Measurements from ENCODE around the gene FRAS1. TPM values are rescaled to one million over a fixed set of nuclear protein-coding genes. Genes with fewer than 3 reads are reported as not detected.

FRAS1 gene
- total RNA-seq, 2 donors from 2014 or later = 77.0 to 78.3 TPM

DNA sequence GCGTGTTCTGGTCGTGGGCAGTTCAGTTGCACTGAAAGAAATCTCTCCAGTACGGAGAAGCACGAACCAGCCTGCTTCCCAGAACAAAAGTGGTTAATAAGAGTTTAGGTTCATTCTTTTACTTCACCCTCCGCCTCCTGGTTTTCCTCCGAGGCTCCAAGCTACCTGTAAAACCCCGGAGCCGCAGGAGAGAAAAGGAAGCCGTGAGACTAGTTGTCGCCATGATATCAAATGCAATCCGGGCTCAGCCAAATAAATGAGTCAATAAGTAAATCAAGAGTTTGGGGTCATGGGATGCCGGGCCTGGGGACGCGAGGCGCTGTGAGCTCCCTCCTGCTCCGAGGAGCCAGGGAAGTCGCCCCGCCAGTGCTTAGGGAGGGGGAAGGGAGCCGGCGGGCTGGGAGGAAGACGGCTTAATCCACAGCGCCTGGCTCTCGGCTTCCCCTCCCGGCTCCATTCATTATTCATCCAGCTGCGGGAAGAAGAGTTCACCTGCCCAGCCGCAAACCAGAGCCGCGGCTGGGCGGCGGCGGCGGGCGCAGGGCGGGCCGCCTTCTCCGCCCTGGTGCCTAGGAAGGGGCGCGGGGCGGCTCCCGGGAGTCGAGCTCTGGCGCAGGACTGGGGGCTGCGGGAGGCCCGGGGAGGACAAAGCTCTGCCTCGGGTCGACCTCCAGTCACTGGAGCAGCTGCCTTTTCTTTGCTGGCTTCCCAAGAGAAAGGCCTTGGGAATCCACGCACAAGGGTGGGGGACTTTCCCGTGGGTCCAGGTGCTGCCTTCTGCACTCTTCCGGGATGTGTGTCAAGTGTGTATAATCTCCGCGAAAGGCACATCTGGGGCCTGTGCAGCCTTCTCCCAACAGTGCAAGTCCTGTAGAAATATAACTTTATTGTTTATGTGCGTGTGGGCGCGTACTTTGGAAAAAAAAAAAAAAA is 1.7 kb downstream of the FRAS1 start:
- H3K4me1 ChIP-seq (ENCODE audit: control insufficient read depth, insufficient read depth, low read length) = peaks cover 4% of the 10 kb centered on the region
- H3K4me3 ChIP-seq (ENCODE audit: low read length) = peak overlapping the region; percentile 96
- no peaks in the 10 kb centered on the region for H3K36me3 Mint-ChIP-seq (ENCODE audit: low read depth)
- H3K9me3 Mint-ChIP-seq = no peaks in the 10 kb centered on the region
- TF ChIP-seq, protein P1, sequence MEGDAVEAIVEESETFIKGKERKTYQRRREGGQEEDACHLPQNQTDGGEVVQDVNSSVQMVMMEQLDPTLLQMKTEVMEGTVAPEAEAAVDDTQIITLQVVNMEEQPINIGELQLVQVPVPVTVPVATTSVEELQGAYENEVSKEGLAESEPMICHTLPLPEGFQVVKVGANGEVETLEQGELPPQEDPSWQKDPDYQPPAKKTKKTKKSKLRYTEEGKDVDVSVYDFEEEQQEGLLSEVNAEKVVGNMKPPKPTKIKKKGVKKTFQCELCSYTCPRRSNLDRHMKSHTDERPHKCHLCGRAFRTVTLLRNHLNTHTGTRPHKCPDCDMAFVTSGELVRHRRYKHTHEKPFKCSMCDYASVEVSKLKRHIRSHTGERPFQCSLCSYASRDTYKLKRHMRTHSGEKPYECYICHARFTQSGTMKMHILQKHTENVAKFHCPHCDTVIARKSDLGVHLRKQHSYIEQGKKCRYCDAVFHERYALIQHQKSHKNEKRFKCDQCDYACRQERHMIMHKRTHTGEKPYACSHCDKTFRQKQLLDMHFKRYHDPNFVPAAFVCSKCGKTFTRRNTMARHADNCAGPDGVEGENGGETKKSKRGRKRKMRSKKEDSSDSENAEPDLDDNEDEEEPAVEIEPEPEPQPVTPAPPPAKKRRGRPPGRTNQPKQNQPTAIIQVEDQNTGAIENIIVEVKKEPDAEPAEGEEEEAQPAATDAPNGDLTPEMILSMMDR (conservative IDR thresholded peaks at IDR 0.05) = no peak
- no peaks in the 10 kb centered on the region for H3K36me3 ChIP-seq (ENCODE audit: control insufficient read depth, insufficient read depth, low read length)
- H3K27me3 Mint-ChIP-seq (ENCODE audit: insufficient read depth) = peaks cover 3% of the 10 kb centered on the region
- H3K27ac ChIP-seq (ENCODE audit: low read depth, low read length) = no peak overlapping the region
- H3K4me1 Mint-ChIP-seq = peaks cover 25% of the 10 kb centered on the region
- H3K27me3 ChIP-seq (ENCODE audit: control insufficient read depth, insufficient read depth, low read length, poor library complexity, severe bottlenecking) = no peaks in the 10 kb centered on the region
- H3K9me3 ChIP-seq (ENCODE audit: control insufficient read depth, low read length) = no peaks in the 10 kb centered on the region
- H3K27ac Mint-ChIP-seq = peak overlapping the region; percentile 93
- peak overlapping the region; percentile 92 for H3K4me3 Mint-ChIP-seq
- 0 to 2% methylated on average over 9 to 54 of the region's 54 CpGs for WGBS, 2 experiments (ENCODE audit: insufficient coverage in 1 of 2, insufficient read length in 1 of 2)
- DNase-seq = peak; percentile 91
- peak overlapping the region; percentile 87 for H3K9ac ChIP-seq (ENCODE audit: extremely low read depth, low read length, poor library complexity, severe bottlenecking)

DNA sequence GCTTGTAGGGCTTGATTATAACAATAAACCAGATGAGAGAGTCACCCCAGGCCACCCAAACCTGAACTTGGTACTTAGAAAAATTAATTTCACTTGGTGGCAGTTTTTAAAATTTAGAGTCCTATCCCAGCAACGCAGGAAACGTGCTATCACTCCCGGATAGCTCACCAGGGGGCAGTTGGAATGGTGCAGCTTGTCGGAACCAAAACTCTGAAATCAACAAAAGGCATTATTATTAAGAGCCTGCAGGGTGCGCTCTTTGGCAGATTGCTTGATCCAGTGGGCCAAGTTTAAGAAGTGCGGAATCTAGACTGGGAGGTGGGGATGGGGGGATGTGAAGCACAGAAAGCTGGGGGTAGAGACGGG is 2.4 kb downstream of the FRAS1 start:
- no peaks in the 10 kb centered on the region for H3K36me3 ChIP-seq (ENCODE audit: control insufficient read depth, insufficient read depth, low read length)
- TF ChIP-seq, protein P1 (conservative IDR thresholded peaks at IDR 0.05) = peak; percentile 77
- H3K9ac ChIP-seq (ENCODE audit: extremely low read depth, low read length, poor library complexity, severe bottlenecking) = peak overlapping the region; percentile 87
- no peak overlapping the region for H3K27ac ChIP-seq (ENCODE audit: low read depth, low read length)
- Mint-ChIP-seq H3K27ac (peak overlapping the region; percentile 80), H3K36me3 (ENCODE audit: low read depth) (no peaks in the 10 kb centered on the region), H3K27me3 (ENCODE audit: insufficient read depth) (peaks cover 3% of the 10 kb centered on the region), H3K4me3 (peak overlapping the region; percentile 92), H3K4me1 (peaks cover 25% of the 10 kb centered on the region), H3K9me3 (no peaks in the 10 kb centered on the region)
- 1 to 3% methylated on average over 5 to 7 of the region's 7 CpGs for WGBS, 2 experiments (ENCODE audit: insufficient coverage in 1 of 2, insufficient read length in 1 of 2)
- peak overlapping the region; percentile 96 for H3K4me3 ChIP-seq (ENCODE audit: low read length)
- DNase-seq = peak; percentile 88
- no peaks in the 10 kb centered on the region for H3K27me3 ChIP-seq (ENCODE audit: control insufficient read depth, insufficient read depth, low read length, poor library complexity, severe bottlenecking)
- H3K9me3 ChIP-seq (ENCODE audit: control insufficient read depth, low read length) = no peaks in the 10 kb centered on the region
- H3K4me1 ChIP-seq (ENCODE audit: control insufficient read depth, insufficient read depth, low read length) = peaks cover 4% of the 10 kb centered on the region

DNA sequence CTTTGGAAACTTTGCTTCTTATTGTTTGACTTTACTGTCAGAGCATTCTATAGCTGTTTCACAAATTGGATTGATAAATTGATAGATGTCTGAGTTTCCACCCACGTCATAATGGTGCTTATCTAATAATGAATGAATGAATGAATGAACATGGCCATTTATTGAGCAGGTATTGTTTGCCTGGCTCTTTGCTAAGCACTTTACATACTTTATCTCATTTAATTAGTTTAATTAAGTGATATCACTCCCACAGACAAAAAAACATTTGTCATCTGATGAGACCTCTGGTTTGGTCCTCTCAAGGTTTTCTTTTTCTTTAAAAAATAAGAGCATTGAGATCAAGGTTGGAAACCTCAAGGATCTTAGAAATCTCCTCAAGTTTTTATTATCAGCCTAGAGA is 2.8 kb downstream of the FRAS1 start:
- peaks cover 4% of the 10 kb centered on the region for H3K4me1 ChIP-seq (ENCODE audit: control insufficient read depth, insufficient read depth, low read length)
- WGBS, 2 experiments (ENCODE audit: insufficient coverage in 1 of 2, insufficient read length in 1 of 2) = 86% methylated on average over 1 of the region's 1 CpG; no CpG with 5 or more reads in 1 of the 2 experiments
- H3K4me3 Mint-ChIP-seq = peak overlapping the region; percentile 92

More for the DNA sequence above, 2.8 kb downstream of the FRAS1 start:
- Mint-ChIP-seq H3K36me3 (ENCODE audit: low read depth) (no peaks in the 10 kb centered on the region), H3K27me3 (ENCODE audit: insufficient read depth) (peaks cover 3% of the 10 kb centered on the region), H3K27ac (no peak overlapping the region), H3K9me3 (no peaks in the 10 kb centered on the region), H3K4me1 (peaks cover 25% of the 10 kb centered on the region)
- TF ChIP-seq, protein P1 (conservative IDR thresholded peaks at IDR 0.05) = no peak
- Histone ChIP-seq H3K27me3 (ENCODE audit: control insufficient read depth, insufficient read depth, low read length, poor library complexity, severe bottlenecking) (no peaks in the 10 kb centered on the region), H3K4me3 (ENCODE audit: low read length) (peak overlapping the region; percentile 96), H3K9ac (ENCODE audit: extremely low read depth, low read length, poor library complexity, severe bottlenecking) (no peak overlapping the region), H3K9me3 (ENCODE audit: control insufficient read depth, low read length) (no peaks in the 10 kb centered on the region), H3K36me3 (ENCODE audit: control insufficient read depth, insufficient read depth, low read length) (no peaks in the 10 kb centered on the region), H3K27ac (ENCODE audit: low read depth, low read length) (no peak overlapping the region)
- DNase-seq = no peak
